ENCODE measurements around the gene ANO7.
"Not testable (repeated sequence)": the region's sequence is repeated elsewhere in the genome, so short reads cannot be mapped to it uniquely, and the experiment has no call there.

The ANO7 gene

GRCh38 chr2:241194811-241195210 lies 6.3 kb downstream of the ANO7 start:
- DNase-seq = no peak

DNA sequence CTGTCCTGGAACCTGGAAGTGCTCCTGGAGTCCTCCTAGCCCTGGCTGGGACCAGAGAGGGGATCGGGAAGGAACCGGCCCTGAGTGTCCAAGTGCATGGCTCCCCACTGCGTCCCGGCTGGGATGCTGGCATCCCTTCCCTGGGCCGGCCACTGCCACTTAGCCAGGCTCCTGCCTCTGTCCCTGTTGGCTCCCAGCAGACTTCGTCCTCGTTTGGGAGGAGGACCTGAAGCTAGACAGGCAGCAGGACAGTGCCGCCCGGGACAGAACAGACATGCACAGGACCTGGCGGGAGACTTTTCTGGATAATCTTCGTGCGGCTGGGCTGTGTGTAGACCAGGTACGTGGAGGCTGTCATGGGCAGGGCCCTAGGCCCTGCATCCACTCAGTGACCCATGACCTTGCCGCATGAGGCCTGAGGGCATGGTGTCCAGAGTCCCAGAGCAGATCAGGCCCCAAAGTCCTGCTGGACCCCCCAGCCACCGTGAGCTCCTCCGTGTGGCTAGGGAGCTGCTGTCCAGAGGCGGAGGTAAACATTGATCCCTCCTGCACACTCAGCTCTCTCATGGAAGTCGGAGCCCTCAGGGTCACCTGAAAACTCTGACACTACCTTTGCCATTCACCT lies 7.1 kb downstream of the ANO7 start:
- no peak for DNase-seq

- not testable (repeated sequence) for DNase-seq
These were observed 8.8 kb downstream of the ANO7 start for GRCh38 chr2:241197246-241197645.

DNA sequence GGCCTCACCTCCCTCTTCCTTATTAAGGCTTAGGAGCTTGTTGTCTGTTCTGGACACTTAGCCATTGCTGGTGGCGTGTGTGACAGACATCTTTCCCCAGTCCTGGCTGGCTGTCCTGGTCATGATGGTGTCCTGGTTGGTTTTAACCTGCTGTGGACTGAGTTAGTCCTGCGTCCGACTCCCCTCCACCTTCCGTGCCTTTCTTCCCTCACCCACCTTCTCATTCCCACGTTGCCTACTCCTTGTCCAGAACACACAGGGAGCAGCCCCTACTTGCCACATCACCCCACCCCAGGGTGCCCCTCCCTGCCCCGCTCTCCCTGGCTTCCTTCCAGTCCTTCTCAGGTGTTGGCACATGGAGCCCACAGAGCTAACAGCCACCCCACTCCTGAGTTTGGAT lies 9.5 kb downstream of the ANO7 start:
- no peak for DNase-seq

DNA sequence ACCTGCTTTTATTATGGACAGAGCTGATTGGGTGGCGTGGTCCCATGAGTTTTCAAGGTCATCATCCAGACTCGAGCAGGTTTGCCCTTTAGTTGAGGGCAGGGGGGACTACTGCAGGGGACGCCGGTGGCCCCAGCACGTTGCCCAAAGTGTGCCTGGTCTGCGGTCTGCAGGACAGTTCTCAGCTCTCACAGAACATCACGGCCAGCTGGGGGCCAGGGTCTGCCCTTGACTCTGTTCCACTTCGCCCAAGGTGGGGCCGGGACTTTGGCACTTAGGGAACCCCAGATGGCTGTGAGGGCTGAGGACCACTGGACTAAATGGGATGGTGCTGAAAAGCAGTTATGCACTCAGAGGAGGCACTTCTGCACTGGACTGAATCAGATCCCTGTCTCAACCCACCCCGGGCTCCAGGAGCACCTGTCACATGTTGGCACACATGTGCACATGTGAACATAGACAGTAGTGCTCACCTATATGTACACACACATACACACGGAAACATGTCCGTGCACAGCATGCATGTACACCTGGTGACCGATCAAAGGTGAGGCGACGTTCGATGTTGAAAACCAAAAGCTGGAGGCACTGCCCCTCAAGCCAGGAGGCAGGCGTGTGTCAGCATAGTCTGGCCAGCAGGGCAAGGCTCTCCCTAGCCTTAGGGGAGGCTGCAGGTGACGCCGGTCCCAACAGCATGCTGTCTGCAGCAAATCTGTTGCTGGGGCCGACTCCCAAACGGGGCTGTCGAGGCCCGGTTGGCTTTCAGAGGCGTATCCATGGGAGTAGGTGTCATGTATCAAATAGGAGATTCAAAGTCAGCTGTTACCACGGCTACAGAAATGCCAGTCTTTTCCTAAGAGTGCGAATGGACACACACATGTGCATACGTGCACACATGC lies 10.2 kb downstream of the ANO7 start:
- no peak for DNase-seq

GRCh38 chr2:241199286-241199685 lies 10.8 kb downstream of the ANO7 start:
- no peak for DNase-seq

- no peak for DNase-seq
These were observed 11.7 kb downstream of the ANO7 start for GRCh38 chr2:241199897-241200821.

GRCh38 chr2:241200822-241201395 lies 12.4 kb downstream of the ANO7 start:
- no peak for DNase-seq

GRCh38 chr2:241201445-241202267 lies 13.2 kb downstream of the ANO7 start:
- no peak for DNase-seq

DNA sequence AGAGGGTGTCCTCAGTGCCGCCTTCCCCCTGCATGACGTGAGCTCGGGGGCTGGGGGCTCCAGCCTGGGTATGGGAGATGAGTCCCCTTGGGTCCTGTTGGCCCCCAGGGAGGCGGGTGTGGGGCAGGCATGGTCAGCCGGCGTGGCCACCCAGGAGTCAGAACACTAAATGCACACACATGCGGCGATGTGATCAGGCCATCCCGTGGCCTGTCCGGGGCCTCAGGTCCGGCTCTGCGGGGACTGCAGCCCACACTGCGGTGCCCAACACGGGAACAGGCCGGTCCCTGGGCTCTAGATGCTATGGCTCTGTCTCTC lies 13.8 kb downstream of the ANO7 start:
- DNase-seq = no peak

GRCh38 chr2:241202681-241203080 lies 14.2 kb downstream of the ANO7 start:
- no peak for DNase-seq

- no peak for DNase-seq
These were observed 14.9 kb downstream of the ANO7 start for GRCh38 chr2:241203218-241204009.

DNA sequence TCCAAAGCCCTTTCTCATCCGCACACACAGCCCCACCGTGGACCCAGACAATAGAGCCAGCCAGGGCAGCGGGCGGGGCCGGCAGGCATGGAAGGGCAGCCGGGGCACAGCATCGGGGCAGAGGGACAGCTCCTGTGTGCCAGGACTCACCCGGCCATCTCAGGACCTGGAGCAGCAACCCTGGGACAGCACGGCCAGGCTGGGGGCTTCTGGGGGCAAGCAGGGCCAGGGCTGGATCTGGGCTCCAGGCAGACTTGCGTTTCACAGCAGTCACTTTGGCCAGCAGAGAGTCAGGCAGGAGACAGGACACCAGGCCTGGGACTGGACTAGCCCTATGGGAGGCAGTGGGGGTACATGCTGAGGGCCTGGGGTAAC lies 15.5 kb downstream of the ANO7 start:
- DNase-seq = no peak

GRCh38 chr2:241204490-241204889 lies 16.0 kb downstream of the ANO7 start:
- DNase-seq = no peak

DNA sequence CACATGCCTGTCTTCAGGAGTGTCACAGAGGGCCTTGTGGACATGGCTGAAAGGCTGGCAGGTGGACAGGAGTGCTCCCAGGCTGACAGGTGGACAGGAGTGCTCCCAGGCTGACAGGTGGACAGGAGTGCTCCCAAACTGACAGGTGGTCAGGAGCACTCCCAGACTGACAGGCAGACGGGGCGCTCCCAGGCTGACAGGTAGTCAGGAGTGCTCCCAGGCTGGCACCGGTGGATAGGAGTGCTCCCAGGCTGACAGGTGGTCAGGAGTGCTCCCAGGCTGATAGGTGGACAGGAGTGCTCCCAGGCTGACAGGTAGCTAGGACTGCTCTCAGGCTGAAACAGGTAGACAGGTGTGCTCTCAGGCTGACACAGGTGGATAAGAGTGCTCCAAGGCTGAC lies 16.6 kb downstream of the ANO7 start:
- no peak for DNase-seq

GRCh38 chr2:241207151-241207550 lies 18.7 kb downstream of the ANO7 start:
- no peak for DNase-seq

DNA sequence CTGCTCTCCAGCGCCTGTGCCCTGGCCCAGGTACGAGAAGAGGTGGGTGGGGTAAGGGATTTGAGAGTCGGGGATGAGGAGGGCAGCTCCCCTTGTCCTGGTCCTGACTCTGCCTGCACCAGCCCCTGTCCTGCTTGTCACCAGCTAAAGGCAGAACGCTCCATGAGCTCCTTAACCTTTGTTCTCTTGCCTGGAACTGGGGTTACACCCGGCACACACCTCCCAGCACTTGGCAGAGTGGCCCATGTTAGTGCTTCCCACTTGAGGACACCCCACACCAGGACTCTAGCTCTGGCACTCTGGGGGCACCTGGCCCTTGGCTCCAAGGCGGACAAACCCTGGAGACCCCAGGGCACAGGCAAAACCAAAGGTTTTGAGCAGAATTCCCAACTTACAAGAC lies 19.2 kb downstream of the ANO7 start:
- DNase-seq = no peak

GRCh38 chr2:241208058-241208457 lies 19.6 kb downstream of the ANO7 start:
- no peak for DNase-seq

GRCh38 chr2:241209271-241209670 lies 20.8 kb downstream of the ANO7 start:
- DNase-seq = no peak

DNA sequence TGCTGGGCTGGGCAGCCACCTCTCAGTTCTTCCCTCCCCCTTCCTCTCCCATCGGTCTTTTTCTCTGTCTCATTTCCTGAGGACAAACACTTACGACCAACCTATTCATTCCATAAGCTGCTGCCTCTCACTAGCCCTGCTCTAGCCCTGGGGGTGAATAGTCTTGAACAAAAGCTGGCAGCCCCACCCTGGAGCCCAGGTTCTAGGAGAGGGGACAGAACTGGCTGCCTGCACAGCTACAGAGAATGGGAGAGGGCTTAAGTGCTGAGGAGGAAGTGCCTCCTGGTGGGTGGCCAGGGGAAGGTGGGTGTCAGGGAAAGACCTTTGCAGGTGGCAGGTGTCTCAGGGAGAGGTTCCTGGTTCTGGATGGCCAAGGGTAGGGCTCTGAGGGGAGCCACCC lies 22.8 kb downstream of the ANO7 start:
- DNase-seq = no peak

- DNase-seq = no peak
These were observed 24.6 kb downstream of the ANO7 start for GRCh38 chr2:241213041-241213440.
